Liver (tissue), 9 donors: ENCODE measurements around the gene RSKR. TPM values are rescaled to one million over a fixed set of nuclear protein-coding genes. Genes with fewer than 3 reads are reported as not detected.
A peak's percentile ranks its signal among the peaks of the same experiment; 100 is the strongest.

Experiments
- DNase-seq: peaks from one replicate; pipeline ENCODE4 v3.0.0-alpha.2; 2017; ENCODE audit warnings: low spot score
- H3K27ac ChIP-seq, 2 donors: one replicate each; pipeline ENCODE4 v1.7.0; 2013; ENCODE audit warnings: inconsistent platforms in 2 of 2, low read length in 2 of 2, control low read depth in 1 of 2, low read depth in 1 of 2, mild to moderate bottlenecking in 1 of 2
- H3K27me3 ChIP-seq, 4 donors: one replicate each; pipeline versions ENCODE4 v1.6.1 to v1.7.0; 2013; ENCODE audit warnings: low read length in 3 of 4, inconsistent platforms in 1 of 4, mild to moderate bottlenecking in 1 of 4, moderate library complexity in 1 of 4; ENCODE audit not compliant: control insufficient read depth in 4 of 4, insufficient read depth in 4 of 4
- H3K36me3 ChIP-seq, 4 donors: one replicate each; pipeline versions ENCODE4 v1.6.1 to v1.7.0; 2013; ENCODE audit warnings: low read length in 3 of 4, mild to moderate bottlenecking in 3 of 4, low read depth in 1 of 4, moderate library complexity in 1 of 4; ENCODE audit not compliant: control insufficient read depth in 4 of 4, insufficient read depth in 3 of 4
- H3K4me1 ChIP-seq, 4 donors: one replicate each; pipeline versions ENCODE4 v1.6.1 to v1.7.0; 2013; ENCODE audit warnings: low read length in 3 of 4, mild to moderate bottlenecking in 3 of 4, moderate library complexity in 1 of 4; ENCODE audit not compliant: control insufficient read depth in 4 of 4, insufficient read depth in 4 of 4
- H3K4me3 ChIP-seq, 3 donors: one replicate each; pipeline versions ENCODE4 v1.6.1 to v1.7.0; 2013; ENCODE audit warnings: low read length in 3 of 3, control low read depth in 1 of 3, low read depth in 1 of 3, mild to moderate bottlenecking in 1 of 3
- H3K9ac ChIP-seq, 2 donors: one replicate each; pipeline ENCODE4 v1.7.0; 2013; ENCODE audit warnings: low read length in 2 of 2, mild to moderate bottlenecking in 2 of 2, moderate library complexity in 2 of 2, control low read depth in 1 of 2, low read depth in 1 of 2
- H3K9me3 ChIP-seq, 4 donors: one replicate each; pipeline versions ENCODE4 v1.6.1 to v1.7.0; 2013; ENCODE audit warnings: low read length in 3 of 4; ENCODE audit not compliant: control insufficient read depth in 4 of 4
- ATF3 ChIP-seq: IDR thresholded peaks from 2 replicates; pipeline ENCODE4 v1.6.1; 2016; ENCODE audit warnings: antibody characterized with exemption
- EGR1 ChIP-seq, 2 donors: IDR thresholded peaks; 2 replicates each; pipeline ENCODE4 v1.6.1; 2016 to 2018; ENCODE audit warnings: antibody characterized with exemption in 2 of 2, low read depth in 2 of 2
- FOXA1 ChIP-seq: IDR thresholded peaks from 2 replicates; pipeline ENCODE4 v1.6.1; 2016; ENCODE audit warnings: antibody characterized with exemption
- FOXA2 ChIP-seq: IDR thresholded peaks from 2 replicates; pipeline ENCODE4 v1.6.1; 2016; ENCODE audit warnings: antibody characterized with exemption
- HNF4G ChIP-seq: IDR thresholded peaks from 2 replicates; pipeline ENCODE4 v1.6.1; 2016; ENCODE audit warnings: antibody characterized with exemption
- JUND ChIP-seq, 2 donors: IDR thresholded peaks; 2 replicates each; pipeline ENCODE4 v1.6.1; 2016; ENCODE audit warnings: antibody characterized with exemption in 2 of 2
- MAX ChIP-seq: IDR thresholded peaks from 2 replicates; pipeline ENCODE4 v1.6.1; 2016; ENCODE audit warnings: antibody characterized with exemption
- NR2F2 ChIP-seq: IDR thresholded peaks from 2 replicates; pipeline ENCODE4 v1.6.1; 2016; ENCODE audit warnings: antibody characterized with exemption
- RAD21 ChIP-seq, 2 donors: IDR thresholded peaks; 2 replicates each; pipeline ENCODE4 v1.6.1; 2016; ENCODE audit warnings: antibody characterized with exemption in 2 of 2, mild to moderate bottlenecking in 2 of 2
- YY1 ChIP-seq: IDR thresholded peaks from 2 replicates; pipeline ENCODE4 v1.6.1; 2016; ENCODE audit warnings: antibody characterized with exemption, mild to moderate bottlenecking
- ZBTB33 ChIP-seq: IDR thresholded peaks from 2 replicates; pipeline ENCODE4 v1.6.1; 2016; ENCODE audit warnings: antibody characterized with exemption
- WGBS: extraction: QIAGEN DNeasy Blood & Tissue Kit; methylation state at CpG from one replicate; pipeline ENCODE4 v1.1.7; 2013; 5-methylcytosine and 5-hydroxymethylcytosine counted together
- polyA plus RNA-seq, 2 donors: library from polyadenylated mRNA; stranded (reverse) in 1 of 2; unstranded in 1 of 2; fragments of 200-250 nt in 1 of 2; fragments of >200 nt in 1 of 2; fragmentation: Nextera tagmentation in 1 of 2; extraction: Ambion mirVana in 1 of 2; gene quantifications; one replicate each; pipeline versions ENCODE4 v1.2.1 to v1.2.3, GENCODE V29; 2013 to 2015
- total RNA-seq, 2 donors: library from RNA; depleted of rRNA; stranded (reverse); fragments of >200 nt; gene quantifications; one replicate each; pipeline ENCODE4 v1.2.3, GENCODE V29; 2014
- donor health status: healthy.
- donor health status: healthy.
- donor health status: healthy.
- donor health status: healthy.
- donor health status: healthy.

Gene RSKR
- total and polyA plus RNA-seq, 4 donors, result 0.63 to 14.5 (median 1.2) TPM

GRCh38 chr17:28655160-28655559, 41.2 kb upstream of the RSKR start:
- Histone ChIP-seq H3K36me3 (peaks cover 10 to 23% (median 18%) of the 10 kb centered on the region in 4 donors), H3K4me1 (peaks cover 0 to under 1% (median 0%) of the 10 kb centered on the region in 4 donors), H3K9me3 (no peaks in the 10 kb centered on the region), H3K4me3 (no peak overlapping the region), H3K9ac (no peak overlapping the region), H3K27me3 (no peaks in the 10 kb centered on the region), H3K27ac (no peak overlapping the region)
- WGBS, result 96% methylated on average over 5 of the region's 5 CpGs
- TF ChIP-seq EGR1 (IDR thresholded peaks at IDR 0.05; ENCODE audit: low read depth in 2 of 2), result no peak
- TF ChIP-seq ATF3, result no peak
- no peak for TF ChIP-seq MAX
- TF ChIP-seq RAD21 (IDR thresholded peaks at IDR 0.05), result no peak
- TF ChIP-seq FOXA2, result no peak
- TF ChIP-seq JUND (IDR thresholded peaks at IDR 0.05), result no peak
- TF ChIP-seq FOXA1, result no peak
- no peak for TF ChIP-seq ZBTB33
- TF ChIP-seq HNF4G, result no peak
- TF ChIP-seq YY1, result no peak
- DNase-seq, result no peak

GRCh38 chr17:28648698-28649097, 34.7 kb upstream of the RSKR start:
- H3K27ac ChIP-seq, result no peak overlapping the region
- WGBS, result 95% methylated on average over 2 of the region's 2 CpGs
- H3K27me3 ChIP-seq, result no peaks in the 10 kb centered on the region
- no peak overlapping the region for H3K4me3 ChIP-seq
- peaks cover 5 to 28% (median 13%) of the 10 kb centered on the region in 4 donors for H3K36me3 ChIP-seq
- H3K9ac ChIP-seq, result no peak overlapping the region
- no peak for DNase-seq
- TF ChIP-seq EGR1 (IDR thresholded peaks at IDR 0.05; ENCODE audit: low read depth in 2 of 2) (no peak), MAX (no peak), HNF4G (no peak), YY1 (no peak), RAD21 (IDR thresholded peaks at IDR 0.05) (no peak)
- H3K9me3 ChIP-seq, result no peaks in the 10 kb centered on the region
- H3K4me1 ChIP-seq, result peaks cover 0 to 29% (median 20%) of the 10 kb centered on the region in 4 donors

DNA sequence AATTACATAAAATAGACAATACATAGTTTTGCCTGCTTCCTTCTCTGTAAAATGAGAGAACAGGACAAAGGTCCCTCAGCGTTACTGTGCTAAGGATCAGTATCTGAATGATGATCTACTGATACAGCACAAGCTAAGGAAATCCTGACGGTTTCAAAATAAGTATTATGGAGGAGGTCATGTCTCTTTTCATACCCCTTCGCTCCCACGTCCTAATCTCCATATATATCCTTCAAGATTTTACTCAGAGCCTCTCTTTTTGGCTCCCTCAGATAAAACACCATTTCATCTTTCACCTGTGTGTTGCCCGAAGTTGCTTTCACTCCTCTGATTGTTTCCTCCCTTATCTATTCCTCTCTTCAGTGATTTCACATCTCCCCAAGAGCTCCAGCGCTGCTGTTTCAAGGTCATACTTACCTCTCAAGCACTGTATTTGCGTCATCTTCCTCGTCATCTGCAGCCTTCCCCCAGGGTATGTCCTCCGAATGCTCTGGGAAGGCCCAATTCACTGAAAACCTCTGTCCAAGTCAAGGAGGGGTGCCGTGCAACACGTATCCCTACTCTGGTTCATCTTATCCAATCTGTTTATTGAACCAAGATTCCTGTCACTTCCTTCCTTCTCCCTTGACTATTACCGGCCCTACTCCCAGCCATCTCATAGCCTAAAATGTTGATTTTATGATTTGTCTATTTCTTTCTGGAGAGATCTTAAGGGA, 32.2 kb upstream of the RSKR start:
- H3K9ac ChIP-seq, result peak overlapping the region; percentile 1 to 79

More for the DNA sequence above, 32.2 kb upstream of the RSKR start:
- H3K36me3 ChIP-seq, result peaks cover 7 to 24% (median 13%) of the 10 kb centered on the region in 4 donors
- DNase-seq, result no peak
- H3K27ac ChIP-seq, result peak overlapping the region; percentile 73 to 92
- 56% methylated on average over 12 of the region's 12 CpGs for WGBS
- H3K4me3 ChIP-seq, result peak overlapping the region in 2 of 3 donors; percentile 12 to 24
- no peak for TF ChIP-seq NR2F2
- H3K4me1 ChIP-seq, result peaks cover 2 to 45% (median 33%) of the 10 kb centered on the region in 4 donors
- no peaks in the 10 kb centered on the region for H3K27me3 ChIP-seq
- no peaks in the 10 kb centered on the region for H3K9me3 ChIP-seq
